ENCODE measurements around the gene SCN5A.

The SCN5A gene

DNA sequence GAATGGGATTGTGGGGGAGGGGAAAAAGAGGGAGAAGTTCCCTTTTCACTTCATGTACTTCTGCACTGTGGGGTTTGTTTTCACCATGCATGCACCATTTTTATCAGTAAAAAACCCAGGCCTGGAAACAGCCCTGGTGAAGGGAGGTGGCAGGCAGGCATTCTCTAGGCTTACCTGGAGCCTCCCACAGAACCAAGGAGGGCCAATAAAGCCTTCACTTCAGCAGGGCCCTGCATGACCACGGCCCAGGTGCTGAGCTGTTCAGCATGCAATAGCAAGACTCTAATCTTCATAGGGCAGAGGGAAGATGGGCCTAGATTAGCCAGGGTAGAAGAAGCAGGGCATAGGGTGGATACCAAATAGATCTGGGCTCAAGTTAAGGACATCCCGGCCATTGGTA is 49.6 kb downstream of the SCN5A start:
- DNase-seq: no peak

DNA sequence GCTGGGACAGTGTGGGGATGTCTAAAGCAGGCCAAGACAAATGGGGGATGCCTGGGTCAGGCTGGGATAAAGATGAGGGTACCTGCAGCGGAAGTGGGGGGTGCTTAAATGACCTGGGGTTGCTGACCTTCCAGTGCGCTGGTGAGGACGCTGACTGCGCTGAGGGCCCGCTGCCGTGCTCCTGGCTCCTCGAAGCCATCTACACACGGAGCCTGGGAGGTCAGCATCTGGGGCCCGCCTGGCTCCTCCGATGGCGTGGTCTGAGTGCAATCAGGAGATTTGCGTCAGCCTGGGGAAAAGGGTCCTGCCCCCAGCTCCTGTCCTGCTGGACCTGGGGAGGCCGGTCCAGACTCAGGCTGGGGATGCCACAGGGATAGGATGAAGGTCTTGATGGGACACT is 50.7 kb downstream of the SCN5A start:
- no peak for DNase-seq

DNA sequence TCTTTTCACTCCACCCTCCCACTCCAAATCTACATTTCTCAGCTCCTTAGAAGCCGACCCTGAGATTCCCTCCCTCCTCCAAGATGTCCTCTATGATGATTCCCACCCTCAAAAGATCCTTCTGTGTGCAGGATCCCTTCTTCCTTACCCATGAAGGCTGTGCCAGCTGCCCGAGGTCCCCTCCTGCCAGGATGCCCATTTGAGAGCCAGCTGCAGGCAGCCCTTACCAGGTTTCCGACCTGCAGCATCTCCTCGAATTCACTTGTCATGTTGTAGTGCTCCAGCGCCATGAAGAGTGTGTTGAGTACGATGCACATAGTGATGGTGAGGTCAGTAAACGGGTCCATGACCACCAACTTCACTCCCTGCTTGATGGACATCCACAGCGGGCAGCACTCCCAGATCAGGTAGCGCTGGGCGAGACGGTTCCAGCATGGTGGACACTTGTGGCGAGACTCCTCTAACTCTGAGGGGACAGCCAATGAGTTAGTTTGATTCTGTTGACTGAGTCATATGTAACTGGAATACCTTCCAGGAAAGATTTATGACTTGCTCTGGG is 51.9 kb downstream of the SCN5A start:
- DNase-seq: no peak

DNA sequence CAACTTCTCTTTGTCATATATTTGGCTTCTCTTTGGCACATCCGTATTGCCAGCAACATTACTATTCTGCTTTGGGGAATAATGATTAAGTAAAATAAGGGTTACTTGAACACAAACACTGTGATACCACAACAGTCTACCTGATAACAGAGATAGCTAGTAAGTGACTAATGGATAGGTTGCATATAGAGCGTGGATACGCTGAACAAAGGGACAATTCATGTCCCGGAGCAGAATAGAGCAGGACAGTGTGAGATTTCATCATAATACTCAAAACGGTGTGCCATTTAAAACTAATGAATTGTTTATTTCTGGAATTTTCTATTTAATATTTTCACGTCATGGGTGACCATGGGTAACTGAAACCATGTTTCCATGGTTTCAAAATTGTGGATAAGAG is 54.1 kb downstream of the SCN5A start:
- DNase-seq: no peak

DNA sequence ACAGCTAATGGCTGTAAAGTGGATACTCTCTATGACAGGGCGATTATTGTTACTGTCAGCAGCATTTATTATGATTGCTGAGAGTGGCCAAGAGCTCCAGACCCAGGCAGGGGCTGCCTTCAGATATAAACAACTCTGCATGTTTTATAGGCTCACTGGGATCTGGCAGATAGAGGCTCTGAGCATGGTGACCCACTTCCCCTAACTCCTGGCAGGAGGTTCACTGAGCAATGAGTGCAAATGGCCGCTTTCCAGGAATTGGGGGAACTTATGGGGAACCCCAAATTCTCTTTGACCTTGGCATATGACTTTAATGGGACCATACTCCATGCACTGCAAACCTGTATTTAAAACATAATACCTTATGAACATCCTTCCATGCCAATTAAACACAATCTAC is 59.0 kb downstream of the SCN5A start:
- DNase-seq: no peak

DNA sequence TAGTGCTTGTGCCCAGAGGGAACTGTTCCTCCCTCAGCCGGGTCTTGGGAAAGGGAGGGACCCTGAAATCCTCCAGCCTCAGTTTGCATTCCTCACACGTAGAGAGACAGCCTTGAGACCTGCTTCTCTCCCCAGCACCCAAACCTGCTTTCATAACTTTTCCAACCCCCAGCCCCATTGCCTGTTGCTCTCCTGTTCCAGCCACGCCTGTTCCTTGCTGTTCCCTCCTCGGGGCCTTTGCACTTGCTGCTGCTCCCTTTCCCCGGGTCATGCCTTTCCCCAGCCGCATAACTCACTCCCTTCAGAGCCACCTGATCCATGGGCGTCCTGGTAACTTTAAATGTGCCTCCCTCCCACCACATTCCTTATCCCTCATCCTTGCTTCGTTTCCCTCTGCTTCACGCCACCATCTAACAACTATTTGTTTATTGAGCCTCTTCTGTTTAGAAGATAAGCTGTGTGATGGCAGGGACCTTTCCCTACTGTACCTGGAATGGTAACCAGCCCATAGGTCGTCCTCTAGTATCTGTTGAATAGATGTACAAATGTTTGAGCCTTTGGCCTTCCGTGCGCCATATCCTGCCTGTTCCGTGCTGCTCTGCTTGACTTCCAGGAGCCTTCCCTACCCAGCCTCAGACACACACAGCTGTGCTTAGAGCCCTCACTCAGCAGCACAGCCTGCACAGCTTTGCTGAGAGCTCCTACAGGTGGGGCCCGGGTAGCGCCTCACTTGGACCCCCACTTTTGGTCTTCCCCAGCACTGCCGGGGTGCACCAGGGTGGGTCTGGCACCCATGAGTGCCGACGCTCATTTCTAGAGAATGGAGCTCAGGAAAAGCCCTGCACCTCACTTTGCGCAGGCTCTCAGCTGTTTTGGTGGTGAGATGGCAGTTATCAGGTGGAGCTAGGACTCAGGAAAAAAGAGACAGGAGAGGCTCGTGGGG is 60.2 kb downstream of the SCN5A start:
- DNase-seq: no peak

DNA sequence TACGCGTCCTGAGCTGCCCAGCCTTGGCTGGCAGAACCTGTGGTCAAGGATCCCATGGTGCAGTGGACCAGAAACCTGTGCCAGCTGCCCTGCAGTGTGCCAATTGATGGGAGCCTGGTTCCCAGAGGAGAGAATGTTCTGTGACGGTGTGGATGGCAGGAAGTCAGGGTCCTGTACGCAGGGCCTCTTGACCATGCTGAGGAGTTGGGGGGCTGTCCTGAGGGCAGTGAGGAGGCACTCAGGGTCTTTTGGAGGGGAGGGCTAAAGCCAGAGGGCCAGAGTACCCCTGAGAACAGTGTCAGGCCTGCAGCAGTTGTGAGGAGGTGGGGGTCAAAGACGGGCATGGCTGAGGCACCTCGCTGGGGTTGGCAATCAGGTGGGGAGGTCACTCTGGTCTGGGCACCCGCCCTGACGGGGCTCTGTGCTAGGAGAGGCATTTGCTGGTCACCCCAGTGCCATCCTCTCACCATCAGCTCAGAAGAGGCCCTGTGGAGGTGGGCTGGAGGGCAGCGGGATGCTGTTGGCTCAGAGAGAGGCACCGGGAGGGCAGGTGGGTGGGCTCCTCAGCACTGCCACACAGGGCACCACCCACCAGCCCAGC is 61.0 kb downstream of the SCN5A start:
- no peak for DNase-seq

DNA sequence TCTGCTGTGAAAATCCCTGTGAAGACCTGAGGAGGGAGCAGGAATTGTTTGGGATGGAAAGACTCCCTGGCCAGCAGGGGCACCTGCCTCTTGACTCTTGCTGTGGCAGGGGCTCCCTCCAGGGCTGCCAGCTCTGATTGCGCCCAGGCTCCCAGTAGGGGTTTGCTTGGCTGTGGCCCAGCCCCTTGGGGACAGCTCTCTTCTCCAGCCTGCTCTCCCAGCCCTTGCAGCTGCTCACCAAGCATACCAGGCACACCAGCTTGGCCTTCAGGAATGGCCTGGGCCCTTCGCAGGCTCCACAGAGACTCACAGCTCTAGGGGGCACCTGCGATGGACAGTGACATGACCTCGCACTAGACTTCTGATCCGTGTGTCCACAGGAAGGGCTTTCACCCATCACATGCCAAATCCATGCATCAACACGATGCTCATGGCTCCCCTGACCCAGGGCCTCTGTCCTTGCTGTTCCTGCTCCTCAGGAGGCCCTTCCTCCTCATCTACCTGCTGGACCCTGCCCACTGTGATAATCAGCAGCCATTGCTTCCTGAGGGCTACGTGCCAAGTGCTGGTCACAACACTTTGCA is 61.8 kb downstream of the SCN5A start:
- no peak for DNase-seq

DNA sequence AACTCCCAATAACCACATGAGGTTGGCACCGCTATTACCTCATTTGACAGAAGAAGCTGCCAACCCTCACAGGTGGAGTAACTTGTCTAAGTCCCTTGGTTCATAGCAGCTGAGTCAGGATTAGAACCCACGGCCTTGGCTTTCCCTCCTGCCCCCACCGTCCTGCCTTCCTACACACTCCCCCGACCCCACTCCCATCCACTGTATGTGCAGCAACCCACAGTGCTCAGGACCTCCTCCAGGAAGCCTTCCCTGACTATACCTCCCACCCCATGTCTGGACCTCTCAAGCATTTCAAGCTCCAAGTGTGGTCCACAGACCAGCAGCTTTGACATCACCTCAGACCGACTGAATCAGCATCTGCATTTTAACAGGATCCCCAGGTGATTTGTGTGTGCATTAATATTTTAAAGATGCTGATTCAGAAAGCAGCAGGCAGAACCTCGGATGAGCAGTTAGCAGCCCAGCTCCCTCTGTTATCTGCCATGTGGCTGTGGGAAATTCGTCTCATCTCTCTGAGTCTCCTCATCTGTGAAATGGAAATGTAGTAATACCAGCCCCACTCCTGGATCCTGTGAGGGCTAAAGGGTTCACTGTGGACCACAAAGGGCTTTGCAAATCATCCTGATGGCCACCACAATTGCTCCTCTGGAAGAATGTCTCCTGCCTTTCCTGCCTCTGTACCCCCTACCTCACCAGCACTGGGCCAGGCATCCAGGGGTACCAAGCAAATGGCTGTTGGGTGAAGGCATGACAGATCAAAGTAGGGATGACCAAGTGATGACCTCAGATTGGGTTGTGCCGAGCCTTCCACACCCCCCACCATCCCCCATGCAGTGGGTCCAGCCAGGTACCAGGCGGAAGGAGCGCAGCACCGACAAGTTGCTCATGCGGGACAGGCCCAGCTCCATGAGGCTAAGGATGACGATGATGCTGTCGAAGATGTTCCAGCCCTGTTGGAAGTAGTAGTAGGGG is 62.7 kb downstream of the SCN5A start:
- DNase-seq: no peak

DNA sequence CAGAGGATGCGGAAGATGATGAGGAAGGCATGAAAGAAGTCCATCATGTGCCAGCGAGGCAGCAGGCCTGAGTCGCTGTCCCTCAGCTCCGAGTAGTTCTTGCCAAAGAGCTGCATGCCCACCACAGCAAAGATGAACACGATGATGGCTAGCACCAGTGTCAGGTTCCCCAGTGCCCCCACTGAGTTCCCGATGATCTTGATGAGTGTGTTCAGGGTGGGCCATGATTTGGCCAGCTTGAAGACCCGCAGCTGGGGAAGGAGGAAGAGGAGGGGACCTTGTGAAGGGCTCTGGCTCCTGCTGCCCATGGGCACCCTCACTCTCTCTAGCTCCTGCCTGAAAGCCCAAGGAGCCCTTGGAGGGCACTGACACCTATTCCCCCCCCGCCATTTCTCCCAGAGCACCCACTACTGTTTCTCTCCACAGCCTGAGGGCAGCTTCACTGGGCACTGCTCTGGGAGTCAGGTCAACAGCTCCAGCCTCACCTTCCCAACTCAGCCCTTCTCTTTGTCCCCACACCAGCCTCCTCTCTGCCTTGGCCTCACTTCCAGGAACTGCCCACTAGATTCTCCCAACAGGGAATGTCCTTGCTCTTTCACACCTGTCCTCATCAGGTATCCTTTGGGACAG is 63.6 kb downstream of the SCN5A start:
- no peak for DNase-seq

DNA sequence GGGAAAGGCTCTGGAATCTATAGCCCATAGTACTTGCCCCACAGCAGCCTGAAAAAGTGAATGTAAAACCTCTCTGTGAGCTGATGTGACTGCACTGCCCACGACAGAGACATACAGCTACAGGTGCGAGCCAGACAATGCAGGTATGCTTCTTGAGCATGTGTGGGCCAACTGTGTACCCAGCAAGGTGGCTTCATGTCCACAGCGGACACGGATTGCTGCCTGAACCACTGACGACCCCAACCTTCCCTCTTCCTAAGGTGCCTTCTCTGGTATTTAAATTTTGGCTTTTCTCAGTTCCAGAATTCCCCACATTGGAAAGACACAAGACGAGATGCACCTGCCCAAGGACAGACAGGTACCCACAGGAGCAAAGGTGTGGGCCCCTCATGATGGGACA is 65.8 kb downstream of the SCN5A start:
- DNase-seq: no peak

DNA sequence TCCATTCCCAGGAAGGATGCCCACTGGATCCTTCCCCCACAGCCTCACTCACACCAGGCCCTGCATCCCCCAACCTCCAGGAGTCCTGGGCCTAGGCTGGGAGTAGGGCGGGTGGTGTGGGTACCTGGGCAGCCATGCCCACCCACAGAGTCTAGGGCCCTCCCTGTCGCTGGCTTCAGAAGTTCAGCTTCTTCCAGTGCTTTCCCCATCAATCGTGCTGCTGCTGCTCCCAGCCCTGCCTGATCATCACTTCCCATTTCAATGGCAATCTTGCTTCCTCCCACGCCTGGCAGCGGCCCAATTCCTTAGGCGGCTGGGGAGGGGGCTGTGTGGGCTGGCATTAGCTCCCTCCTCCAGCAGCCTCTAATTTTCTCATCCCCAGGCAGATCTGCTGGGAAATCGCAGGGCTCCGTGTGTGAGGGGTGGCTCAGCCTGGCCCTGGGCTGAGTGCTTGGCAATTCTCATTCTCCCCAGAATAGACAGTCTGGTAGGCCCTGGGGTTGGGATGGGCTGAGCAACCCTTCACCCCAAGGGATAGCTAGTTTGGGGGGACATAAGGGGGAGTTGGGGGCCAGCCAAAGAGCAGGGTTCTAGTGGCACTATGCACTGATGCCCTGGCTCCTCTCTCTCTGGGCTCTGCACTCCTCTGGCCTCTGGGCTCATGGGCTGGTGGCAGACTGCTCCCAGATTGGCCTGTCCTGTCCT is 66.4 kb downstream of the SCN5A start:
- no peak for DNase-seq

DNA sequence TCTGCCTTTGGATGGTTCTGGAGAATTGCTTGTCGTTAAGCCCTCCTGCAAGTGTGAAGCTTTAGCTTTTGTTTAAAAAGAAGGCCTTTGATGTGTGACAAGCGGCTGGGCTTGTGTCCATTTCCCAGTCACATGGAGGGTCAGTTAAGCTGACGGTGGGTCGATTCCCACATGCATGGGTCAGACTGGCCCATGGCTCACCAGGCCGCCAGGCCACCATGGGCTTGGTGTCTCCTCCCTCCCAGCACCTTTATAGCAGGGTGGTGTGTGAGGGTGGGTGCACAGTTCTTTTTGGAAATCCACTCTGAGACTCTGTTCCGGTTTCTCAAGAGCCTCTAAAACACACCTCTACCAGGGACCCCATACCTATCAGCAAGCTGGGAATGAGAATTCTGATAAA is 67.2 kb downstream of the SCN5A start:
- DNase-seq: no peak

DNA sequence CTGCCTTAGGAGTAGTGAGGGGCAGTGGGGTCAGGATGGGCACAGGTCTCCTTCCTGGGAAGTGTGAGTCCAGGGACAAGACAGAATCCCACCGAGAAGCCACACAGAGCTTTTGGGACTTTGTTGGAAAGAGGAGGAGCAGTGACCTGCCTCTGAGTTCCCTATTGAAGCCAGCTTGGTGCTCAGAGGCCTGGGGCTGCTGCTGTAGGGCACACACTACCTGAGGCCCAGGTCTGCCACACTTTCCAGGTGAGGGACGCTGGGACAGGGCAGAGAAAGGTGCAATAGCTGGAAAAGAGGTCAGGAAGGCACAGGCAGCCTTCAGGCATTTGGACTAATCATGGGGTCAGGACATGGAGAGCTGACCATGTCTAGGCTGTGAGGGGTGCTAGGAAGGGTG is 67.7 kb downstream of the SCN5A start:
- DNase-seq: no peak

DNA sequence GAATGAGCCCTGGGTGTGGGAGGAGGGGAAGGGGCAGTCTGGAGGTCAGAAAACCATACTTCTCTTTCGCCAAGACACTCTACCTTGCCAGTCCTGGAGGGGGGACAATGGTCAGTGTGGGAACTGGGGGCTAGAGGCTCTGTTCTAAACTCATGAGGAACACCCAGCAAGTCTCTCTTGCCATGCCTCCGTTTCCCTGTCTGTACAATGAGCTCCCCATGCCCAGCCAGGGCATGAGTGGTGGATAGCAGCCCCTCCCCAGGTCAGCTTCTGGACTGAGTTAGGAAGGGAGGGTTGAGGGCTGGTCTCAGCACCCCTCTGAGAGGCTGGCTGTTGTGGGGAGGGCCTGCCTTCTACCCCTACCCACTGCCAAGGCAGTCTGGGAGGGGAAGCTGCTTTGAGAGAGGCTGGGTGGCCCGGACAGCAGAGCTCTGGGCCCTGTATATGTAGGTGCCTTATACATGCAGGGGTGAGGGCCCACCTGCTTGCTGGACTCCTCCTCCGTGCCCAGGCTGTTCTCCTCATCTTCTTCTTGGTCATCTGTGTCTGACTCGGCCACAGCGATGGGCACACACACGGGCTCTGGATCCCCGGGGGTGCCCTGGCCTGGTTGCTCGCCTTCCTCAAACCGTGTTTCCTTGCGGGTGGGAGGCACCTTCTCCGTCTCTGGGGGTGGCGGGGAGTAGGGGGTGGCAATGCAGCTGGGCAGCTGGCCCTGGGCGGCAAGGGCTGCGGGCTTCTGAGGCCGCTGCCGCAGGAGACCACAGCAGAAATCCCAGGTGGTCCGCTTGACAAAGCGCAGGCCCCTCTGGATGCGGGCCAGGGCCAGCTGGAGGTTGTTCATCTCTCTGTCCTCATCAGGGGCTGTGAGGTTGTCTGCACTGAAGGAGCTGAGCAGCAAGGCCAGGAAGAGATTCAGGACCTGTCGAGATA is 68.8 kb downstream of the SCN5A start:
- no peak for DNase-seq

DNA sequence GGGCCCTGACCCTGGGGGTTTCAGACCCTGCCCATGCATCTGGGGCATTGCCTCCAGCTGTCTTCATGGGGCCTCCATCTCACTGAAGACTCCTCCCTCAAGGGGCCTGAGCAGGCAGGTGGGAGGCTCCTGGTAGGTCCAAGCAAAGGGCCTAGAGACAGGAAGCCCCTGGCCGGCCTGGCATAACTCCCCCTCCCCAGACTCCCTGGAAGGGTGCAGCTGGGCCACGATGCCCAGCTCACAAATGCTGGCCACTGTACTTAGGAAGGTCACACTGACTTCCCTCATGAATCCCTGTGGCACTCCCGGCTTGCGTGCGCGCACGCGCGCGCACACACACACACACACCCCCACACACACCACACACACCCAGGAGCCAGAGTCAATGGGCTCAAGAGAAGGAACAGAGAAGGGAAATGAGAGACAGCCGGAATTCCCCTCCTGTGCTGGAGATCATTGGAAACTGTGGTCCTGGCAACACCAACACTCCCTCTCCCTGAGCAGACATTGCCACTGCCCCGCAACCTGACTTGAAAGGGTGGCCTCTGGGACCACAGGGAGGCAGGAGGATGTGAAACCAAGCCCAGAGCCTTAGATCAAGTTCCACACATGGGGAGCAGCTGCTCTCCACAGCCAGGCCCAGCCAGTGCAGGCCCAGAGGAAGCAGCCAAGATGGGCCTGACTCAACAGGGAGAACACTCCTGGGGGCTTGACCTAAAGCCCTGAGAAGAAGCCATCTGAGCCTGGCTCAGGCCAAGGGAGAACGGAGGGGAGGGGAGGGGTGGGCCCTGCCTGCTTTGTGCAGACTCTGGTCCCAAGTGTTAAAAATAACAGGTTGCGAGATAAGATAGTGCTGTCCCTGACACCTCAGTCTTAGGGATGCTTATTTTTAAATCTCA is 69.7 kb downstream of the SCN5A start:
- no peak for DNase-seq

DNA sequence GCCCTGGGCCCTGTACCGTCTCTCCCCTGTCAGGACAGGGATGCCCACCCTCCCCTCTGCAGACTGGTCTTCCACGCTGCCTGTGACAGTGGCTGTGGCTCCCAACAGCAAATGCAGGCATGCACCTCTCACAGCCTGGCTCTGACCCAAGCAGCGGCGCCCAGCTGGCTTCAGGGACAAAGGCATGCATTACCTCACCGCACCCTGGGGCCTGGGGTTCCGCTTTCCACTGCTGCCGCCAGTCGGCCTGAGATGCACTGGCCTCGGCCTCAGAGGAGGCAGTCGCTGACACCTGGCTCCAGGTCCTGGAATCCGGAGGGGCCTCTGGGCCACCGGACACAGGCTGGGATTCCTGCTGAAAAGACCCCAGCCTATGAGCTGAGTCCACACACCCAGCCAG is 70.3 kb downstream of the SCN5A start:
- no peak for DNase-seq

DNA sequence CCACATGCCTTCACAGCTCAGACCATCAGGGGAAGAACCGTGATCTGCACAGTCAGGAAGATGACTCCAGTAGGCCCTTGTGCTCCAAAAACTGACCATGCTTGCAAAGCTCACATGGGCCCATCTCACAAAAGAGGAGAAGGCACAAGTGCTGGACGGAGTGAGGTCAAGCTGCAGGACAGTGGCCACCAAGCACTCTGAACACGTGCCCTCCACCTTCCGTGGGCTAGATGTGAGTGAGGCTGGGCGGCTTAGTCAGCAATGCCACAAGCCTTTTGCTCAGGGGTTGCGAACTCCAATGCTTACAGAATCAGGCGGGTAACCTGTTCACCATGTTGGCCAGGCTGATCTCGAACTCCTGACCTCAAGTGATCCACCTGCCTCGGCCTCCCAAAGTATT is 70.9 kb downstream of the SCN5A start:
- no peak for DNase-seq

DNA sequence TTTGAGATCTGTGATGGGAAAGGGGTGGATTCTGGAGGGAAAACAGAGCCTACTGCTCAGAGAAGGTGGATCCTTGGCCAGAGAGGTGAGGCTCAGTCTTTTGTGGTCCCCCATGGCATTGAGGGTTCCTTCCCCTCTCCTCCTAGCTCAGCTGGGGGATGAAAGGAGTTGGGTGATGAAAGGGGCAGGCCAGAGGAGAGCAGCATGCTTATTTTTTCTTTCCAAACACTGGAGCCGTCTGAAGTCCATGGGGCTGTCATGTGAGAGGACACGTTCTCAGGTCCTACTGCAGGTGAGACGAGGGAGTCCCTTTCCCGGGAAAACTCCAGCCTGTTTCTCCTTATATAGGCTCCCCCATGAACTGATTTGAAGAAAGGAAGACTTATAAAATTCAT is 71.4 kb downstream of the SCN5A start:
- no peak for DNase-seq

All from DMS79 (cell line).